Fibroblast of pulmonary artery (primary cell): ENCODE results near the gene PFDN1.

Experiments
- DNase-seq: peaks from one replicate; pipeline ENCODE4 v3.0.0-alpha.2; 2010; ENCODE audit warnings: low read depth
- H3K4me3 ChIP-seq: replicated peaks from 2 replicates; pipeline ENCODE4 v1.5.1; 2011; ENCODE audit warnings: low read depth, mild to moderate bottlenecking, control low read depth, low read length, moderate library complexity
- TF ChIP-seq, protein P1 (sequence below): IDR thresholded peaks from 2 replicates; pipeline ENCODE4 v1.5.1; 2011; ENCODE audit warnings: mild to moderate bottlenecking, control low read depth, low read length, inconsistent platforms; ENCODE audit errors: missing control alignments

PFDN1 gene

DNA sequence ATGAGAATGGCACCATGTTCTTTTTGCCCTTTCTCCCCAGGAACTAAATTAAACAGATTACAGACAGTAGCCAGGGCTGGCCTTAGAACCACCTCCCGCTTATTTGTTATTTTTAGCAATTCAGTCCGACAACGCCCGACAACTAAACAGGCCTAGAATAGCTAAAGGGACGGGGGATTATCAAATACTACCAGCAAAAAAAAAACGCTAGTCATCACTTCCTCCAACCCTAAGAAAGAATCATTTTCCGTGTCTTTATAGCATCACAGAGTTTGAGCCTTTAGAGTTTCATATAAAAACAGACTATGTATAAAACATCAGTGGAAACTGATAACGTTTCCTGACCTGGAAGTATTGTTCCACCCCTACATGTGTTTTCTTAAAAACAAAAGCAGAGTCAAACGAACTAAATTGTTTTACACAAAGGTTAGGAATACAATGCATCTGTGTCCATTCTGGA is 35.3 kb downstream of the PFDN1 start:
- no peak overlapping the region for H3K4me3 ChIP-seq
- DNase-seq = peak; percentile 20
- TF ChIP-seq, protein P1, sequence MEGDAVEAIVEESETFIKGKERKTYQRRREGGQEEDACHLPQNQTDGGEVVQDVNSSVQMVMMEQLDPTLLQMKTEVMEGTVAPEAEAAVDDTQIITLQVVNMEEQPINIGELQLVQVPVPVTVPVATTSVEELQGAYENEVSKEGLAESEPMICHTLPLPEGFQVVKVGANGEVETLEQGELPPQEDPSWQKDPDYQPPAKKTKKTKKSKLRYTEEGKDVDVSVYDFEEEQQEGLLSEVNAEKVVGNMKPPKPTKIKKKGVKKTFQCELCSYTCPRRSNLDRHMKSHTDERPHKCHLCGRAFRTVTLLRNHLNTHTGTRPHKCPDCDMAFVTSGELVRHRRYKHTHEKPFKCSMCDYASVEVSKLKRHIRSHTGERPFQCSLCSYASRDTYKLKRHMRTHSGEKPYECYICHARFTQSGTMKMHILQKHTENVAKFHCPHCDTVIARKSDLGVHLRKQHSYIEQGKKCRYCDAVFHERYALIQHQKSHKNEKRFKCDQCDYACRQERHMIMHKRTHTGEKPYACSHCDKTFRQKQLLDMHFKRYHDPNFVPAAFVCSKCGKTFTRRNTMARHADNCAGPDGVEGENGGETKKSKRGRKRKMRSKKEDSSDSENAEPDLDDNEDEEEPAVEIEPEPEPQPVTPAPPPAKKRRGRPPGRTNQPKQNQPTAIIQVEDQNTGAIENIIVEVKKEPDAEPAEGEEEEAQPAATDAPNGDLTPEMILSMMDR = no peak

DNA sequence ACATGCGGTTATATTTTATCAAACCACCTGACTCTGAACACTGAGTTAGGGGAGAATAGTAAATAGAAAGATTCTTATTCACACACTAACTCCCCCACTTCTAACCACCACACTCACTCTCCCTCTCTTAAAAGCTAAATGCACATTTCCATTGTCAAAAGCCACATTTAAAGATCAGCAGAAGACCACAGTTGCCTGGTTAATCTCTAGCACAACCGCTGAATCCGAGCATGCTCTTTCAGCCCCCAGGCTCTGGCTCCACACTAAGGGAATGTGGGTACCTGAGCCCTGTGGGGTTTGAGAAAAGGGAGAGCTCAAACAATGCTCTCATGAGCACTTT is 35.7 kb downstream of the PFDN1 start:
- no peak for DNase-seq
- TF ChIP-seq, protein P1 = no peak
- H3K4me3 ChIP-seq = no peak overlapping the region

DNA sequence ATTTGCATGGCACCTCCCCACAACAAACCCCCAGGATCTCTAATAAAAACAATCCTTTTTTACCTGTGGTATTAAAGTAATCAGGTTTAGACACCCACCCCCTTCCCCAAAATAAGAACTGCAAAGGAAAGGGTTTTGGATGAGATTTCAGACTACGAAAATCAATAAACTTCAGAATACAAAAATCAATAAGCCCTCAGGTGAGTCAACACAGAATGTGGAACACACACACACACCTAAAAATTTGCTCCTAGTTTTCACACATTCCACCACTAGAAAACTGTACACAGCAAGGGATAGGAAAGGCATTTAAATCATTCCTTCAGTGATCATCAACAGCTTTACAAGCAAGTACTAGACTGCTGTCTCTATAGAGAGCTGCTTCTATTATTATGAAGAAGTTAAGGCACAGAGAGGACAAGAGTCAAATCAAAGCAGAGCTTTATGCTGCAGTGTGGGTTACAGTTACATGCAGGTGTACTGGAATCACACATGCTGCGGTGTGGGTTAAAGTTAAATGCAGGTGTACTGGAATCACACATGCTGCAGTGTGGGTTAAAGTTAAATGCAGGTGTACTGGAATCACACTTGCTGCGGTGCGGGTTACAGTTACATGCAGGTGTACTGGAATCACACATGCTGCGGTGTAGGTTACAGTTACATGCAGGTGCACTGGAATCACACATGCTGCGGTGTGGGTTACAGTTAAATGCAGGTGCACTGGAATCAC is 36.3 kb downstream of the PFDN1 start:
- no peak for DNase-seq
- H3K4me3 ChIP-seq = no peak overlapping the region
- TF ChIP-seq, protein P1 = no peak

DNA sequence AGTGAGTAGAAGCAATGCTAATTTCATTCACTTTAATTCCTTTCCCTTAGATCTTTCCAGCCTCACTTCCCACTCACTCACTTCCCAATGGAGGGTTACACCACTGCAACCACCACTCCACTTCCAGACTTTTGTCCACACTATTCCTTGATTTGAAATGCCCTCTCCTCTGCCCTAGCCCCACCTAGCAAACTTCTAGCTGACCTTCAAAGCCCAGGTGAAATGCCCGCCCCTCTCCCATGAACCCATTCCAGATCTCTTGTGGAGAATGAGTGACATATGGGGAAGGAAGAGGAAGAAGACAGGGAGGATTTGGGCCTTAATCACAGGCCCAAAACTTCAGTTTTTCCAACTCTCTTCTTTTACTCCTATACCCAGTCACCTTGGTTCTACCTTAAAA is 37.1 kb downstream of the PFDN1 start:
- TF ChIP-seq, protein P1 = no peak

DNA sequence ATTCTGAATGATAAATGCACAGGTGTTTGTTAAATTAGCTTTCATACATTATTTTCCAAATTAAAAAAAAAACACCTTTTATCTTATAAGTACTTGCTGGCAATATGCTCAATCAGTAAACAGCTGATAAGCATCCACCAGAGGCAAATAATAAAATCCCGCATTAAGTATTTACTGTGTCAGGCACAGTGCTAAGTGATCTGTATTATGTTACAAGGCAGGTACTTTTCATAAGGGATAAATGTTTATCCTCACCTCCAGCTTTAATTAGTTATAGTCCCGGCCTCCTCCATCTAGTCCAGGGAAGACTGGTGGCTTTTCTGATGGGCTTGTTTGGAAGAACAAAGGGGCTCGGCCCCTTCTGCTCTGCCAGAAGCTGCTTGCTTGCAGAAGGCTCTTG is 40.1 kb downstream of the PFDN1 start:
- H3K4me3 ChIP-seq = no peak overlapping the region
- TF ChIP-seq, protein P1 = no peak

More for the DNA sequence above, 37.1 kb downstream of the PFDN1 start:
- no peak for DNase-seq
- no peak overlapping the region for H3K4me3 ChIP-seq

DNA sequence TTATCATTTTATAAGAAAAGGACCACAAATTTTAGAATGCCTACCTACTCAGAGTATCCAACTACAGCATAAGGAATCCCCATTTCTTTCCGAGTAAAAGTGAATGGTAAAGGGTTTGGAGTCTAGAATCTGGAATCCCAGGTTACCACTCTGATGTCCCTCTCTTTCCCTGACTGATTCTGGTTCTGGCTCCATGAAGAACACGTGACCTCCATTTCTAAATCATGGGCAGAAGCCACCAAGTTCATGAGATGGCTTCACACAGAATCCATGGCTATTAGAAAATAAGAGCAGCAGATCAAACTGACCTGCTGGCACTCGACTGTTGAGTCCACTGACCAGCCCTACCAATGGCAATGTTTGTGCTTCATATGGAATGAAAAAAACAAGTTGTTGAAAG is 40.7 kb downstream of the PFDN1 start:
- TF ChIP-seq, protein P1 = no peak
- no peak overlapping the region for H3K4me3 ChIP-seq
- no peak for DNase-seq

More for the DNA sequence above, 40.1 kb downstream of the PFDN1 start:
- no peak for DNase-seq

DNA sequence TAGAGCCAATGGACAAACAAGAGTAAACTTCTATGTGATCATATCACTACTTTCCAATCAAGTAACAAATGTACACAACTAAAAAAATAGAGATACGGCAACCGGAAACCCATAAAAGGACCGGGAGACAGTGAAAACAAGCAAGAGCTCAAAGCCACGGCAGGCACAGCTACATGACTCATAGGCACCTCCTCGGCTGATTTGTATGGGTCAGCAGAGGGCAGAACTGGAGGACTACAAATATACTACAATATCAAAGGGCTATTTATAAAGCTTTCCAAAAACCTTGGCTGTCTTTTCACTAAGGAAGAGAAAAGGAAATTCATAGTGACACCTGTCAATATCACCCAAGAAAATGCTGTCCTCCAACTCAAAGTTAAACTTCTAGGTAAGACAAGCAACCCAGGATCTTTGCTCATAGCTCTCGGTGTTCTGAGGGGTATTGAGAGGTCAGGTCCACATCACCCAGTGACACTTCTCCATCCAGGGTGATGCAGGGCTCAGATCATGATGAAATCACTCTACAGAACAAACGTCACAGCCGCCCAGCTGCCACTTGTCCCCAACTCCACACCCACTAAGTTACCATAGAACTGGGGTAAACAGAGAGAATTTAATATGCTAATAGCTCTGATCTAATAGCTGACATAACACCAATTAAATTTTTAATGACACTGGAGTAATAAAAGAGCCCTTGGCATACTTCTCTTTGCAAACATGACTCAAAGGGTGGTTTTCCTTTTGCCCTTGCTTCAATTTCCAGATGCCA is 41.3 kb downstream of the PFDN1 start:
- H3K4me3 ChIP-seq = no peak overlapping the region
- peak; percentile 86 for DNase-seq
- TF ChIP-seq, protein P1 = peak; percentile 18
